Stomach smooth muscle (tissue), 2 donors: ENCODE measurements around the gene TRIO.

Source experiments
- H3K27ac ChIP-seq: one replicate; pipeline ENCODE4 v1.7.0; 2013; ENCODE audit warnings: mild to moderate bottlenecking, low read length, inconsistent platforms
- H3K27me3 ChIP-seq, 2 donors: one replicate each; pipeline ENCODE4 v1.7.0; 2013; ENCODE audit warnings: low read length in 2 of 2; ENCODE audit not compliant: insufficient read depth in 2 of 2, control insufficient read depth in 1 of 2
- H3K36me3 ChIP-seq, 2 donors: one replicate each; pipeline ENCODE4 v1.7.0; 2013; ENCODE audit warnings: low read length in 2 of 2; ENCODE audit not compliant: control insufficient read depth in 2 of 2, insufficient read depth in 2 of 2
- H3K4me1 ChIP-seq: one replicate; pipeline ENCODE4 v1.7.0; 2013; ENCODE audit warnings: low read length; ENCODE audit not compliant: control insufficient read depth, insufficient read depth
- H3K4me3 ChIP-seq, 2 donors: one replicate each; pipeline ENCODE4 v1.7.0; 2013; ENCODE audit warnings: low read length in 2 of 2
- H3K9ac ChIP-seq, 2 donors: one replicate each; pipeline ENCODE4 v1.7.0; 2013; ENCODE audit warnings: low read length in 2 of 2, mild to moderate bottlenecking in 1 of 2
- H3K9me3 ChIP-seq, 2 donors: one replicate each; pipeline ENCODE4 v1.7.0; 2013; ENCODE audit warnings: low read length in 2 of 2; ENCODE audit not compliant: control insufficient read depth in 2 of 2
- donor health status: healthy.
- donor health status: Pancreatic carcinoma.

TRIO gene

GRCh38 chr5:14328144-14328543 lies 185.0 kb downstream of the TRIO start:
- Histone ChIP-seq H3K36me3 (peaks cover 14 to 31% of the 10 kb centered on the region in 2 donors), H3K9me3 (no peaks in the 10 kb centered on the region), H3K27me3 (no peaks in the 10 kb centered on the region), H3K4me1 (peaks cover 2% of the 10 kb centered on the region), H3K9ac (no peak overlapping the region), H3K27ac (no peak overlapping the region), H3K4me3 (no peak overlapping the region)

- Histone ChIP-seq H3K36me3 (peaks cover 22 to 30% of the 10 kb centered on the region in 2 donors), H3K27me3 (no peaks in the 10 kb centered on the region), H3K4me3 (no peak overlapping the region), H3K27ac (no peak overlapping the region), H3K4me1 (peaks cover 2% of the 10 kb centered on the region), H3K9ac (no peak overlapping the region), H3K9me3 (no peaks in the 10 kb centered on the region)
Observed at GRCh38 chr5:14330291-14330690, 187.1 kb downstream of the TRIO start.

GRCh38 chr5:14330729-14331385 lies 187.7 kb downstream of the TRIO start:
- H3K4me3 ChIP-seq = no peak overlapping the region
- H3K36me3 ChIP-seq = peaks cover 22 to 29% of the 10 kb centered on the region in 2 donors
- no peak overlapping the region for H3K27ac ChIP-seq
- no peaks in the 10 kb centered on the region for H3K9me3 ChIP-seq
- no peak overlapping the region for H3K9ac ChIP-seq
- H3K4me1 ChIP-seq = peaks cover 2% of the 10 kb centered on the region
- no peaks in the 10 kb centered on the region for H3K27me3 ChIP-seq

GRCh38 chr5:14331386-14331781 lies 188.2 kb downstream of the TRIO start:
- H3K4me1 ChIP-seq = no peaks in the 10 kb centered on the region
- no peak overlapping the region for H3K27ac ChIP-seq
- peaks cover 22 to 29% of the 10 kb centered on the region in 2 donors for H3K36me3 ChIP-seq
- no peak overlapping the region for H3K4me3 ChIP-seq
- H3K27me3 ChIP-seq = no peaks in the 10 kb centered on the region
- H3K9me3 ChIP-seq = no peaks in the 10 kb centered on the region
- no peak overlapping the region for H3K9ac ChIP-seq

GRCh38 chr5:14332038-14332631 lies 189.0 kb downstream of the TRIO start:
- no peak overlapping the region for H3K9ac ChIP-seq
- no peak overlapping the region for H3K27ac ChIP-seq
- H3K9me3 ChIP-seq = no peaks in the 10 kb centered on the region
- no peaks in the 10 kb centered on the region for H3K4me1 ChIP-seq
- H3K36me3 ChIP-seq = peaks cover 29 to 36% of the 10 kb centered on the region in 2 donors
- no peak overlapping the region for H3K4me3 ChIP-seq
- no peaks in the 10 kb centered on the region for H3K27me3 ChIP-seq

DNA sequence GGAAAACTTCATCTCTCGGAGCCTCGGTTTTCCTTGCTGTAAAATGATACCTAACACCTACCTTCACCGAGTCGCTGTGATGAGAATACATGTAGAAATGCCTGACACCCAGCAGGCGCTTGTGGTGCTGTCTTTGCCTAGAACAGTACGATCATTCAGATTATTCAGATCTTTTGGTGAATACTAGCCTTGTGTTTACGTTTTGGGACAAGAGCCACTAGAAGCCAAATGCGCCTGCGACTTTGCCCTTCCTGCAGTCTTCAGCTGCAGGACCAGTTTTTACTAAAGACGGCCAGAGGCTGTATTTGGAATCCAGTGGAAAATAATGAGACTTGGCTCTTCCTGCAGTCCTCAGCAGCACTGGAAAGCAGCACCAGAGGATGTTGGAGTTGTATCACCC lies 189.6 kb downstream of the TRIO start:
- Histone ChIP-seq H3K9ac (no peak overlapping the region), H3K27me3 (no peaks in the 10 kb centered on the region), H3K9me3 (no peaks in the 10 kb centered on the region), H3K36me3 (peaks cover 29 to 41% of the 10 kb centered on the region in 2 donors), H3K27ac (no peak overlapping the region), H3K4me1 (peaks cover 2% of the 10 kb centered on the region), H3K4me3 (no peak overlapping the region)

DNA sequence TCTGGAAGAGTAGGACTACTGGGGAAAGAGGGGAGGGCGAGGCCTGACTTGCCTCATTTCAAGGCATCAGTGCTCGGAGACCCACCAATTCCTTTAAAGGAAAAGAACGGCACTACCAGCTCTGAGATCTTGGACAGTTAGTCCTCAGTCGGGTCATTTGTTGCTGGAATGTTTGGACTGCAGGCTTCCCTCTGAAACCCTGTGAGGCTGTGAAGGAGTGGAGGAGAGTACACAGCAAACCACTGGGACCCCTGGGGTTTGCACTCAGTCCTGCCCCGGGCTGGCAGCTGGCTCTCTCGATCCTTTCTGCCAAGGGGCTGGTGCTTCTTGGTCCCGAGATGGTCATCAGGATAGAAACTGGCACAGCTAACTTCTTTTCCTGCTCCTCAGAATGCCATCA lies 194.5 kb downstream of the TRIO start:
- no peaks in the 10 kb centered on the region for H3K9me3 ChIP-seq
- peaks cover 25 to 37% of the 10 kb centered on the region in 2 donors for H3K36me3 ChIP-seq
- no peak overlapping the region for H3K4me3 ChIP-seq
- no peak overlapping the region for H3K27ac ChIP-seq
- H3K9ac ChIP-seq = no peak overlapping the region
- H3K27me3 ChIP-seq = no peaks in the 10 kb centered on the region
- H3K4me1 ChIP-seq = peaks cover 9% of the 10 kb centered on the region

- H3K4me3 ChIP-seq = no peak overlapping the region
- H3K9me3 ChIP-seq = no peaks in the 10 kb centered on the region
- H3K27me3 ChIP-seq = no peaks in the 10 kb centered on the region
- H3K9ac ChIP-seq = no peak overlapping the region
- peaks cover 9% of the 10 kb centered on the region for H3K4me1 ChIP-seq
- no peak overlapping the region for H3K27ac ChIP-seq
- H3K36me3 ChIP-seq = peaks cover 27% of the 10 kb centered on the region in 2 donors
Observed at GRCh38 chr5:14339468-14339867, 196.3 kb downstream of the TRIO start.

- Histone ChIP-seq H3K27ac (no peak overlapping the region), H3K9ac (no peak overlapping the region), H3K36me3 (peaks cover 16 to 19% of the 10 kb centered on the region in 2 donors), H3K4me1 (peaks cover 9% of the 10 kb centered on the region), H3K9me3 (no peaks in the 10 kb centered on the region), H3K4me3 (no peak overlapping the region), H3K27me3 (no peaks in the 10 kb centered on the region)
Observed at GRCh38 chr5:14341571-14342230, 198.6 kb downstream of the TRIO start.

GRCh38 chr5:14342306-14342705 lies 199.2 kb downstream of the TRIO start:
- H3K36me3 ChIP-seq = peaks cover 13 to 14% of the 10 kb centered on the region in 2 donors
- H3K27ac ChIP-seq = no peak overlapping the region
- H3K4me3 ChIP-seq = no peak overlapping the region
- H3K4me1 ChIP-seq = peaks cover 9% of the 10 kb centered on the region
- H3K9me3 ChIP-seq = no peaks in the 10 kb centered on the region
- no peak overlapping the region for H3K9ac ChIP-seq
- no peaks in the 10 kb centered on the region for H3K27me3 ChIP-seq

- H3K9ac ChIP-seq = no peak overlapping the region
- no peak overlapping the region for H3K4me3 ChIP-seq
- H3K4me1 ChIP-seq = peaks cover 14% of the 10 kb centered on the region
- H3K27me3 ChIP-seq = no peaks in the 10 kb centered on the region
- no peaks in the 10 kb centered on the region for H3K9me3 ChIP-seq
- H3K27ac ChIP-seq = no peak overlapping the region
- H3K36me3 ChIP-seq = peaks cover 6 to 9% of the 10 kb centered on the region in 2 donors
Observed at GRCh38 chr5:14343376-14343775, 200.2 kb downstream of the TRIO start.
